MM.1S (cell line): Measurements from ENCODE around the gene ALKBH5.

ENCODE experiments used
- CTCF ChIP-seq: fragments of 300-600 bp; sonication (generic); IDR thresholded peaks from 2 replicates; pipeline ENCODE4 v1.5.1; 2016; ENCODE audit warnings: antibody characterized with exemption, low read length, mixed read lengths
- EZH2 ChIP-seq: fragments of 300-600 bp; sonication (generic); optimal IDR thresholded peaks from 2 replicates; pipeline ENCODE3; 2017; ENCODE audit warnings: low read depth, mild to moderate bottlenecking, antibody characterized with exemption, low read length, mixed read lengths

- TF ChIP-seq CTCF (no peak), EZH2 (no peak)
These were observed 54.7 kb downstream of the ALKBH5 start for GRCh38 chr17:18238299-18238698.
